Right atrium auricular region (tissue), 2 donors: ENCODE results near the gene OLFML2B. TPM values are rescaled to one million over a fixed set of nuclear protein-coding genes. Genes with fewer than 3 reads are reported as not detected.
"Not testable (repeated sequence)": the region's sequence is repeated elsewhere in the genome, so short reads cannot be mapped to it uniquely, and the experiment has no call there.

Experiments used
- DNase-seq: peaks from one replicate; pipeline ENCODE4 v3.0.0-alpha.2; 2019; ENCODE audit warnings: low spot score
- H3K27ac ChIP-seq, 2 donors: fragments of 200-600 bp; sonication (generic); 1 replicate in 1 of 2; 2 replicates in 1 of 2; pipeline ENCODE4 v1.5.1; 2016 to 2019
- H3K27me3 ChIP-seq, 2 donors: fragments of 200-600 bp; sonication (generic); one replicate each; pipeline versions ENCODE4 v1.5.1 to v1.6.0; 2017 to 2019
- H3K36me3 ChIP-seq: fragments of 200-600 bp; sonication (generic); one replicate; pipeline ENCODE4 v1.5.1; 2016
- H3K4me1 ChIP-seq, 2 donors: fragments of 200-600 bp; sonication (generic); one replicate each; pipeline versions ENCODE4 v1.5.1 to v1.6.0; 2017 to 2019
- H3K4me3 ChIP-seq, 2 donors: fragments of 200-600 bp; sonication (generic); 1 replicate in 1 of 2; 2 replicates in 1 of 2; pipeline ENCODE4 v1.5.1; 2017 to 2019; ENCODE audit warnings: mild to moderate bottlenecking in 1 of 2, moderate library complexity in 1 of 2
- H3K9me3 ChIP-seq, 2 donors: fragments of 200-600 bp; sonication (generic); one replicate each; pipeline ENCODE4 v1.5.1; 2019
- CTCF ChIP-seq, 2 donors: fragments of 200-600 bp; sonication (generic); IDR thresholded peaks; one replicate each; pipeline ENCODE4 v1.5.1; 2019; ENCODE audit warnings: antibody characterized with exemption in 2 of 2
- total RNA-seq, 2 donors: library from RNA; depleted of rRNA; stranded (reverse); fragments of >200 nt; gene quantifications; one replicate each; pipeline ENCODE4 v1.1.0, GENCODE V29; 2016

OLFML2B gene
- total RNA-seq, 2 donors from 2014 or later: 4.5 to 9.2 TPM

- no peak for DNase-seq
- TF ChIP-seq CTCF (IDR thresholded peaks at IDR 0.05): no peak
- no peaks in the 10 kb centered on the region for H3K36me3 ChIP-seq
Observed at GRCh38 chr1:162059721-162060120, 36.1 kb upstream of the OLFML2B start.

GRCh38 chr1:162056579-162056978 is 32.9 kb upstream of the OLFML2B start:
- Histone ChIP-seq H3K9me3 (no peaks in the 10 kb centered on the region), H3K36me3 (no peaks in the 10 kb centered on the region), H3K27me3 (no peaks in the 10 kb centered on the region), H3K4me3 (no peak overlapping the region), H3K27ac (no peak overlapping the region), H3K4me1 (no peaks in the 10 kb centered on the region)
- TF ChIP-seq CTCF (IDR thresholded peaks at IDR 0.05): no peak
- DNase-seq: no peak

More at GRCh38 chr1:162059721-162060120, 36.1 kb upstream of the OLFML2B start:
- Histone ChIP-seq H3K27me3 (no peaks in the 10 kb centered on the region), H3K4me1 (peaks cover 0 to 21% of the 10 kb centered on the region in 2 donors), H3K9me3 (no peaks in the 10 kb centered on the region), H3K27ac (no peak overlapping the region), H3K4me3 (no peak overlapping the region)

GRCh38 chr1:162056043-162056442 is 32.4 kb upstream of the OLFML2B start:
- Histone ChIP-seq H3K27me3 (no peaks in the 10 kb centered on the region), H3K9me3 (no peaks in the 10 kb centered on the region), H3K27ac (no peak overlapping the region), H3K4me3 (no peak overlapping the region), H3K36me3 (no peaks in the 10 kb centered on the region), H3K4me1 (no peaks in the 10 kb centered on the region)
- no peak for DNase-seq
- TF ChIP-seq CTCF (IDR thresholded peaks at IDR 0.05): peak; percentile 81 to 92

- H3K4me1 ChIP-seq: no peaks in the 10 kb centered on the region
- no peak for DNase-seq
- no peak for TF ChIP-seq CTCF (IDR thresholded peaks at IDR 0.05)
- H3K9me3 ChIP-seq: no peaks in the 10 kb centered on the region
- no peaks in the 10 kb centered on the region for H3K36me3 ChIP-seq
- H3K4me3 ChIP-seq: no peak overlapping the region
- H3K27ac ChIP-seq: no peak overlapping the region
- no peaks in the 10 kb centered on the region for H3K27me3 ChIP-seq
Observed at GRCh38 chr1:162055062-162055461, 31.4 kb upstream of the OLFML2B start.

- DNase-seq, H3K4me1 ChIP-seq, H3K27ac ChIP-seq: not testable (repeated sequence)
Observed at GRCh38 chr1:162053949-162054348, 30.3 kb upstream of the OLFML2B start.

GRCh38 chr1:162046921-162047320 is 23.3 kb upstream of the OLFML2B start:
- DNase-seq: no peak
- Histone ChIP-seq H3K9me3 (peaks cover 0 to 9% of the 10 kb centered on the region in 2 donors), H3K4me1 (no peaks in the 10 kb centered on the region), H3K36me3 (no peaks in the 10 kb centered on the region), H3K4me3 (no peak overlapping the region), H3K27ac (no peak overlapping the region), H3K27me3 (no peaks in the 10 kb centered on the region)
- TF ChIP-seq CTCF (IDR thresholded peaks at IDR 0.05): no peak

More at GRCh38 chr1:162053949-162054348, 30.3 kb upstream of the OLFML2B start:
- H3K9me3 ChIP-seq, H3K27me3 ChIP-seq, H3K4me3 ChIP-seq, H3K36me3 ChIP-seq: not testable (repeated sequence)
